HepG2 (cell line): ENCODE results near the gene PPP2R5C. TPM values are rescaled to one million over a fixed set of nuclear protein-coding genes. Genes with fewer than 3 reads are reported as not detected.

Source experiments
- CHD4 ChIP-seq: fragments of 200-600 bp; sonication (generic); IDR thresholded peaks from 2 replicates; pipeline ENCODE4 v1.7.0; 2017; ENCODE audit warnings: mild to moderate bottlenecking, low read length, borderline replicate concordance
- CSRNP2 ChIP-seq: sonication (generic); formaldehyde crosslinking; conservative IDR thresholded peaks from 2 replicates; pipeline ENCODE4 v1.8.0; 2022; ENCODE audit warnings: low read depth, missing genetic modification reagents
- DNMT1 ChIP-seq: sonication (generic); formaldehyde crosslinking; IDR thresholded peaks from 2 replicates; pipeline ENCODE4 v1.5.1; 2020; ENCODE audit warnings: mild to moderate bottlenecking, missing genetic modification reagents
- EED ChIP-seq: sonication (generic); formaldehyde crosslinking; IDR thresholded peaks from 2 replicates; pipeline ENCODE4 v1.5.0; 2020; ENCODE audit warnings: mild to moderate bottlenecking, missing genetic modification reagents
- FOXA3 ChIP-seq: IDR thresholded peaks from 2 replicates; pipeline ENCODE4 v1.6.1; 2016; ENCODE audit warnings: missing genetic modification reagents, missing compliant biosample characterization
- GATAD1 ChIP-seq: IDR thresholded peaks from 2 replicates; pipeline ENCODE4 v1.6.1; 2016; ENCODE audit warnings: missing genetic modification reagents, missing compliant biosample characterization
- MED8 ChIP-seq: sonication (generic); formaldehyde crosslinking; IDR thresholded peaks from 2 replicates; pipeline ENCODE4 v1.8.1; 2023; ENCODE audit warnings: mild to moderate bottlenecking, missing genetic modification reagents; ENCODE audit not compliant: insufficient replicate concordance
- MIXL1 ChIP-seq: IDR thresholded peaks from 2 replicates; pipeline ENCODE4 v1.6.1; 2016
- MYNN ChIP-seq: sonication (generic); formaldehyde crosslinking; IDR thresholded peaks from 2 replicates; pipeline ENCODE4 v1.4.0; 2020; ENCODE audit warnings: mild to moderate bottlenecking, low read depth, missing genetic modification reagents
- NCOA1 ChIP-seq: sonication (generic); formaldehyde crosslinking; IDR thresholded peaks from 2 replicates; pipeline ENCODE4 v1.9.0; 2021; ENCODE audit warnings: missing genetic modification reagents
- PHF21A ChIP-seq: sonication (generic); formaldehyde crosslinking; IDR thresholded peaks from 2 replicates; pipeline ENCODE4 v1.5.0; 2020; ENCODE audit warnings: mild to moderate bottlenecking, missing genetic modification reagents
- RARG ChIP-seq: sonication (generic); formaldehyde crosslinking; IDR thresholded peaks from 2 replicates; pipeline ENCODE4 v1.4.0; 2020; ENCODE audit warnings: low read depth, mild to moderate bottlenecking, missing genetic modification reagents
- SRY ChIP-seq: sonication (generic); formaldehyde crosslinking; IDR thresholded peaks from 2 replicates; pipeline ENCODE4 v1.8.0; 2022; ENCODE audit warnings: mild to moderate bottlenecking, missing genetic modification reagents
- ZMAT3 ChIP-seq: sonication (generic); formaldehyde crosslinking; conservative IDR thresholded peaks from 2 replicates; pipeline ENCODE4 v1.7.0; 2021; ENCODE audit warnings: missing genetic modification reagents
- ZNF441 ChIP-seq: sonication (generic); formaldehyde crosslinking; IDR thresholded peaks from 2 replicates; pipeline ENCODE4 v1.7.0; 2021; ENCODE audit warnings: missing genetic modification reagents, borderline replicate concordance
- ZNF761 ChIP-seq: sonication (generic); formaldehyde crosslinking; conservative IDR thresholded peaks from 2 replicates; pipeline ENCODE4 v1.4.0; 2020; ENCODE audit warnings: mild to moderate bottlenecking, missing genetic modification reagents
- polyA plus RNA-seq, 8 experiments: library from polyadenylated mRNA; depleted of rRNA in 3 of 8; stranded (reverse) in 7 of 8; unstranded in 1 of 8; fragments of >200 nt; fragmentation: Illumina TruSeq in 4 of 8; extraction: Trizol in 4 of 8; gene quantifications; 2 replicates each; pipeline versions ENCODE4 v1.2.1 to v1.2.3, GENCODE V29; 2011 to 2016; ENCODE audit warnings: low read depth in 4 of 8, missing spikeins in 1 of 8, mixed read lengths in 1 of 8; ENCODE audit not compliant: insufficient read depth in 1 of 8
- total RNA-seq, 5 experiments: library from RNA; depleted of rRNA; stranded (reverse); fragments of >200 nt; fragmentation: Illumina TruSeq; extraction: Trizol; gene quantifications; 2 replicates each; pipeline ENCODE4 v1.2.3, GENCODE V29; 2016; ENCODE audit warnings: low read depth in 1 of 5
- TF ChIP-seq, protein P1 (sequence below): sonication (generic); formaldehyde crosslinking; IDR thresholded peaks from 2 replicates; pipeline ENCODE4 v1.8.1; 2023; ENCODE audit warnings: missing genetic modification reagents, inconsistent platforms, borderline replicate concordance
- TF ChIP-seq, protein P2 (sequence below): sonication (generic); formaldehyde crosslinking; IDR thresholded peaks from 2 replicates; pipeline ENCODE4 v1.5.0; 2020; ENCODE audit warnings: mild to moderate bottlenecking, missing genetic modification reagents, borderline replicate concordance

The PPP2R5C gene
- total and polyA plus RNA-seq, 2 of the 13 experiments (the other 11 are each of a cell fraction or from before 2014, with no cell fraction given): 74.3 to 78.5 TPM

- TF ChIP-seq, protein P1, sequence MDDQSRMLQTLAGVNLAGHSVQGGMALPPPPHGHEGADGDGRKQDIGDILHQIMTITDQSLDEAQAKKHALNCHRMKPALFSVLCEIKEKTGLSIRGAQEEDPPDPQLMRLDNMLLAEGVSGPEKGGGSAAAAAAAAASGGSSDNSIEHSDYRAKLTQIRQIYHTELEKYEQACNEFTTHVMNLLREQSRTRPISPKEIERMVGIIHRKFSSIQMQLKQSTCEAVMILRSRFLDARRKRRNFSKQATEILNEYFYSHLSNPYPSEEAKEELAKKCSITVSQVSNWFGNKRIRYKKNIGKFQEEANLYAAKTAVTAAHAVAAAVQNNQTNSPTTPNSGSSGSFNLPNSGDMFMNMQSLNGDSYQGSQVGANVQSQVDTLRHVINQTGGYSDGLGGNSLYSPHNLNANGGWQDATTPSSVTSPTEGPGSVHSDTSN: no peak
- TF ChIP-seq EED: no peak
- TF ChIP-seq ZNF761 (CRISPR knock-in tag): no peak
- TF ChIP-seq DNMT1: no peak
- TF ChIP-seq CHD4: no peak
- no peak for TF ChIP-seq RARG (CRISPR knock-in tag)
- TF ChIP-seq SRY (CRISPR knock-in tag): peak; percentile 58; the same call in 1 of the 2 replicates
- no peak for TF ChIP-seq MYNN
- TF ChIP-seq, protein P2, sequence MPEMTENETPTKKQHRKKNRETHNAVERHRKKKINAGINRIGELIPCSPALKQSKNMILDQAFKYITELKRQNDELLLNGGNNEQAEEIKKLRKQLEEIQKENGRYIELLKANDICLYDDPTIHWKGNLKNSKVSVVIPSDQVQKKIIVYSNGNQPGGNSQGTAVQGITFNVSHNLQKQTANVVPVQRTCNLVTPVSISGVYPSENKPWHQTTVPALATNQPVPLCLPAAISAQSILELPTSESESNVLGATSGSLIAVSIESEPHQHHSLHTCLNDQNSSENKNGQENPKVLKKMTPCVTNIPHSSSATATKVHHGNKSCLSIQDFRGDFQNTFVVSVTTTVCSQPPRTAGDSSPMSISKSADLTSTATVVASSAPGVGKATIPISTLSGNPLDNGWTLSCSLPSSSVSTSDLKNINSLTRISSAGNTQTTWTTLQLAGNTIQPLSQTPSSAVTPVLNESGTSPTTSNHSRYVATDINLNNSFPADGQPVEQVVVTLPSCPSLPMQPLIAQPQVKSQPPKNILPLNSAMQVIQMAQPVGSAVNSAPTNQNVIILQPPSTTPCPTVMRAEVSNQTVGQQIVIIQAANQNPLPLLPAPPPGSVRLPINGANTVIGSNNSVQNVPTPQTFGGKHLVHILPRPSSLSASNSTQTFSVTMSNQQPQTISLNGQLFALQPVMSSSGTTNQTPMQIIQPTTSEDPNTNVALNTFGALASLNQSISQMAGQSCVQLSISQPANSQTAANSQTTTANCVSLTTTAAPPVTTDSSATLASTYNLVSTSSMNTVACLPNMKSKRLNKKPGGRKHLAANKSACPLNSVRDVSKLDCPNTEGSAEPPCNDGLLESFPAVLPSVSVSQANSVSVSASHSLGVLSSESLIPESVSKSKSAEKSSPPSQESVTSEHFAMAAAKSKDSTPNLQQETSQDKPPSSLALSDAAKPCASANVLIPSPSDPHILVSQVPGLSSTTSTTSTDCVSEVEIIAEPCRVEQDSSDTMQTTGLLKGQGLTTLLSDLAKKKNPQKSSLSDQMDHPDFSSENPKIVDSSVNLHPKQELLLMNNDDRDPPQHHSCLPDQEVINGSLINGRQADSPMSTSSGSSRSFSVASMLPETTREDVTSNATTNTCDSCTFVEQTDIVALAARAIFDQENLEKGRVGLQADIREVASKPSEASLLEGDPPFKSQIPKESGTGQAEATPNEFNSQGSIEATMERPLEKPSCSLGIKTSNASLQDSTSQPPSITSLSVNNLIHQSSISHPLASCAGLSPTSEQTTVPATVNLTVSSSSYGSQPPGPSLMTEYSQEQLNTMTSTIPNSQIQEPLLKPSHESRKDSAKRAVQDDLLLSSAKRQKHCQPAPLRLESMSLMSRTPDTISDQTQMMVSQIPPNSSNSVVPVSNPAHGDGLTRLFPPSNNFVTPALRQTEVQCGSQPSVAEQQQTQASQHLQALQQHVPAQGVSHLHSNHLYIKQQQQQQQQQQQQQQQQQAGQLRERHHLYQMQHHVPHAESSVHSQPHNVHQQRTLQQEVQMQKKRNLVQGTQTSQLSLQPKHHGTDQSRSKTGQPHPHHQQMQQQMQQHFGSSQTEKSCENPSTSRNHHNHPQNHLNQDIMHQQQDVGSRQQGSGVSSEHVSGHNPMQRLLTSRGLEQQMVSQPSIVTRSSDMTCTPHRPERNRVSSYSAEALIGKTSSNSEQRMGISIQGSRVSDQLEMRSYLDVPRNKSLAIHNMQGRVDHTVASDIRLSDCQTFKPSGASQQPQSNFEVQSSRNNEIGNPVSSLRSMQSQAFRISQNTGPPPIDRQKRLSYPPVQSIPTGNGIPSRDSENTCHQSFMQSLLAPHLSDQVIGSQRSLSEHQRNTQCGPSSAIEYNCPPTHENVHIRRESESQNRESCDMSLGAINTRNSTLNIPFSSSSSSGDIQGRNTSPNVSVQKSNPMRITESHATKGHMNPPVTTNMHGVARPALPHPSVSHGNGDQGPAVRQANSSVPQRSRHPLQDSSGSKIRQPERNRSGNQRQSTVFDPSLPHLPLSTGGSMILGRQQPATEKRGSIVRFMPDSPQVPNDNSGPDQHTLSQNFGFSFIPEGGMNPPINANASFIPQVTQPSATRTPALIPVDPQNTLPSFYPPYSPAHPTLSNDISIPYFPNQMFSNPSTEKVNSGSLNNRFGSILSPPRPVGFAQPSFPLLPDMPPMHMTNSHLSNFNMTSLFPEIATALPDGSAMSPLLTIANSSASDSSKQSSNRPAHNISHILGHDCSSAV (CRISPR knock-in tag): no peak
- TF ChIP-seq ZMAT3: no peak; the same call in 1 of the 2 replicates
- TF ChIP-seq MIXL1: peak; percentile 59; the same call in 1 of the 2 replicates
- no peak for TF ChIP-seq GATAD1 (CRISPR knock-in tag)
- TF ChIP-seq ZNF441: peak; percentile 65; the same call in 1 of the 2 replicates
- no peak for TF ChIP-seq NCOA1 (CRISPR knock-in tag)
- TF ChIP-seq PHF21A (CRISPR knock-in tag): peak; percentile 15
- no peak for TF ChIP-seq CSRNP2 (CRISPR knock-in tag)
- no peak for TF ChIP-seq MED8 (CRISPR knock-in tag)
- peak; percentile 72 for TF ChIP-seq FOXA3 (CRISPR knock-in tag)
Observed at GRCh38 chr14:101731187-101732080, 30.1 kb upstream of the PPP2R5C start (continued).
